KOPT-K1 (cell line): ENCODE results near the gene ELMO2.

Source experiments
- H3K27ac ChIP-seq: fragments of 200-600 bp; sonication (generic); 2 replicates; pipeline ENCODE4 v1.5.1; 2016; ENCODE audit warnings: antibody characterized with exemption, mild to moderate bottlenecking, low read depth, low read length; ENCODE audit not compliant: poor library complexity, severe bottlenecking
- H3K36me3 ChIP-seq: fragments of 200-600 bp; sonication (generic); 2 replicates; pipeline ENCODE4 v1.5.1; 2017; ENCODE audit warnings: antibody characterized with exemption, mild to moderate bottlenecking, low read length, moderate library complexity; ENCODE audit not compliant: insufficient read depth
- H3K9me3 ChIP-seq: fragments of 200-600 bp; sonication (generic); 2 replicates; pipeline ENCODE4 v1.5.1; 2017; ENCODE audit warnings: antibody characterized with exemption, low read length, mild to moderate bottlenecking; ENCODE audit not compliant: insufficient read depth, poor library complexity, severe bottlenecking

Gene ELMO2

DNA sequence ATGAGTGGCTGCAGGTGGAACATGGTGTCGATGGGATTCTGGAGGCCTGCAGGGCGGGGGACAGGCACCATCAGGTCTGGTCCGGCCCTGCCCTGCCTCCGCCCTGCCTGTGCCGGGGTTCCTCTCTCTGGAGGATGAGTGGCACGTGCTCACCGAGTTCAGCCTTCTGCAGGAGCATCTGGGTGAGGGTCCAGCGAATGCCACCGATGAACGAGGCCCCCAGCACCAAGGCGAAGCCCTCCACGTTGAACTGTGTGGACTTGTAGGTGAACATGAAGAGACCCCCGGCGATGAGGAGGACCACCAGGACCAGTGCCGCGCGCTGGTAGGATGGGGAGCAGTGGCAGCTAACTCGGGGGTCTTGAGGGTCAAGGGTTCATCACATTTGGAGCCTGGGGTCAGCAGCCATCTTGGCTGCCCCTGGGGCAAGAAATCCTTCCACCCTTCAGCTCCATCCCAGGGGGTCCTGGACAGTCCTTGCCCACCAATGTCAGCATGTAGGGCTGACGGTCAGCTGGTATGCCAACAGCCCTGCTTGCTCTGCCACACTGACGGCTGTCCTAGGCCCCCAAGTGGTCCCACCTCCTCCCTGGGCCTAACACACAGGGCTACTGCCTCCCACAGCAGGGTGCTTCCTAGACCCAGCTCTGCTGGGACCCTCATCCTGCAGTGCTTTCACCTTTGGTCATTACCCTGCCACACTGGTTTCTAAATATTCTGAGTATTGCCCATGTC, 51.3 kb downstream of the ELMO2 start:
- Histone ChIP-seq H3K9me3 (no peaks in the 10 kb centered on the region), H3K27ac (no peak overlapping the region), H3K36me3 (peaks cover 67% of the 10 kb centered on the region)

DNA sequence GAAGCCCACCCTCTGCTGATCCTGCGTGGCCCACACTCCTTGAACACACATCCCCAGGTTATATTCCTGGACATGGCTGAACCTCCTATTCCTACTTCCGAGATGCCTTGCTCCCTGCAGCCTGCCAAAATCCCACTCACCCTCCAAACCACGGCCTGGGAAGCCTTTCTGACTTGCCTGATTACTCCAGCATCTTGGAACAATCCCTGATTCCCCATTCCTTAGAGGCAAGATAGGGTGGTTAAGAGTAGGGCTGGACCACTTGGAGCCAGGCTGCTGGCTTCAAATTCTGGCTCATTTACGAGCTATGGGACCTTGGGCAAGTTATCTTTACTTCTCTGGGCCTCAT, 52.2 kb downstream of the ELMO2 start:
- Histone ChIP-seq H3K9me3 (no peaks in the 10 kb centered on the region), H3K27ac (no peak overlapping the region), H3K36me3 (peaks cover 69% of the 10 kb centered on the region)

DNA sequence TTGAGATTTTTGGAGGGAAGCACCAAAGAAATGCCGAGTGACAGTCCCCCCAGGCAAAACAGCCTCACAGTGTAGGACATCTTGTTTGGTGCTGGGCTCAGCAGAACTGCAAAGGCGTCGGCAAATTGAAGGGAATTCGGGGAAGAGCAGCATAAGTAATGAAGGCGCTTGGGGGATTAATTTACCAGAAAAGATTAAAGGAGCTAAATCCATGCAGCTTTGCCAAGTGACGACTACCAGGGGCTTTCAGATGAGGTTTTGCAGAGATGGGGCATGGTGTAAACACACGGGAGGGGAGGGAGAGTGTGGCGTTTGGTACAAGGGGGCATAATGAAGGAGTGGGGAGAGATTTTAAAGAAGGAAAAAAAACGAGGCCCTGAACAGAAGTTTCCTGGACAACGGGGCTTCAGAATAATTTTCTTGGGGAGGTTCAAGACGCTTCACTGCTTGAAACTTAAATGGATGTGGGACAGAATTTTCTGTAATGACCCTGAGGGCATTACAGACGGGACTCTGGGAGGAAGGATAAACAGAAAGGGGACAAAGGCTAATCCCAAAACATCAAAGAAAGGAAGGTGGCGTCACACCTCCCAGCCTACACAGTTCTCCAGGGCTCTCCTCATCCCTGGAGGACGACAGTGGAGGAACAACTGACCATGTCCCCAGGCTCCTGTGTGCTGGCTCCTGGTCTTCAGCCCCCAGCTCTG, 52.8 kb downstream of the ELMO2 start:
- peaks cover 64% of the 10 kb centered on the region for H3K36me3 ChIP-seq

GRCh38 chr20:46352370-46352938, 54.0 kb downstream of the ELMO2 start:
- H3K27ac ChIP-seq: no peak overlapping the region
- peaks cover 52% of the 10 kb centered on the region for H3K36me3 ChIP-seq
- H3K9me3 ChIP-seq: no peaks in the 10 kb centered on the region

More for the DNA sequence above, 52.8 kb downstream of the ELMO2 start:
- H3K9me3 ChIP-seq: no peaks in the 10 kb centered on the region
- no peak overlapping the region for H3K27ac ChIP-seq

GRCh38 chr20:46351357-46352058, 54.9 kb downstream of the ELMO2 start:
- Histone ChIP-seq H3K9me3 (no peaks in the 10 kb centered on the region), H3K36me3 (peaks cover 47% of the 10 kb centered on the region), H3K27ac (no peak overlapping the region)

GRCh38 chr20:46350986-46351267, 55.5 kb downstream of the ELMO2 start:
- Histone ChIP-seq H3K27ac (no peak overlapping the region), H3K36me3 (peaks cover 41% of the 10 kb centered on the region), H3K9me3 (no peaks in the 10 kb centered on the region)

DNA sequence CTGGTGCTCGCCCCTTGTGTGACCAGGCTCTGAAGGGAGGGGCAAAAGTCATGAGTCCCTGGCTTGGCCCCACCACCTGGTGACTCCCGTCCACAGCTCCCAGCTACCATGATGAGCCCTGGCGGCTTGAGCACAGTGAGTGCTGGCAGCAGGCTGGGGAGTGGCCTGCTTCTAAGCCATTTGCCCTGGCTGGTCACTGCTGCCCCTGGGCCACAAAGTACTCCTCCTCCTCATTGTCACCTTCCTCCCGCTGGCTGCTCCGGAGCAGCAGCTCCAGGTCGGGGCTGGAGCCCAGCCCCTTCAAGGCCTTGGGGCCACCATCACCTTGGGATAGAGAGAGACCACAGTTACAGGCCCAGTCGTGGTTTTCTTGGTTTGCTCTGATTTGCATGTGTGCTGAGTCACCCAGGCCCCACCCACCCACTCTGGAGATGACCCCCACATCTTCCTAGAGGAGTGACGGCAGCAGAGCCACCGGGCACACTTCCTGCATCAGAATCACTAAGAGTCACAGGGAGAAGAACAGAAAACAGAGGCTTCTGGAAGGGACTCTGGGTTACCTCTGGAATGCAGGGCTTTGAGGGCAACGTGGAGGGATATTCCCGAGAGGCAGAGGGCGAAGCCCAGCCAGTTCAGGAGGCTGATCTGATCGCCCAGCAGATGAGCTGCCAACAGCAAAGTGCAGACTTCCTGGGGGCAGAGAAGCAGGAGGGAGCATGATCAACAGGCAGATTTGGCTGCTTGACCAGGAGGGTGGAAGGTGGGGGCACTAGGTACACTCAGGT, 56.0 kb downstream of the ELMO2 start:
- H3K9me3 ChIP-seq: no peaks in the 10 kb centered on the region
- H3K27ac ChIP-seq: no peak overlapping the region
- H3K36me3 ChIP-seq: peaks cover 38% of the 10 kb centered on the region

DNA sequence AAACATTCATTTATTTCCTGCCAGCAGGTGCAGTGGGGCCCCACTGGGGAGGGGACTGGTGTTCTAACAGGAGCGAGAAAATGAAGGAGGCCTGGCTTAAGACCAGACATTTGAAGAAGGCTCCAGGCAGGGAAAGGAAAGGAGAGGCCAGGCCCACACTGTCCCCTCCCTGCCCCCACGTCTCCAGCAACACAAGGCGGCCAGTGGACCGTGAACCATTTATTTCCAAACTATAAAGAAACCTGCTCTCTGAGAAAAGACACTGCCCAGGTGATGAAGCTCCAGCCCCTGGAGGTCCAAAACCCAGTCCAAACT, 56.7 kb downstream of the ELMO2 start:
- no peaks in the 10 kb centered on the region for H3K9me3 ChIP-seq
- peaks cover 31% of the 10 kb centered on the region for H3K36me3 ChIP-seq
- H3K27ac ChIP-seq: no peak overlapping the region

DNA sequence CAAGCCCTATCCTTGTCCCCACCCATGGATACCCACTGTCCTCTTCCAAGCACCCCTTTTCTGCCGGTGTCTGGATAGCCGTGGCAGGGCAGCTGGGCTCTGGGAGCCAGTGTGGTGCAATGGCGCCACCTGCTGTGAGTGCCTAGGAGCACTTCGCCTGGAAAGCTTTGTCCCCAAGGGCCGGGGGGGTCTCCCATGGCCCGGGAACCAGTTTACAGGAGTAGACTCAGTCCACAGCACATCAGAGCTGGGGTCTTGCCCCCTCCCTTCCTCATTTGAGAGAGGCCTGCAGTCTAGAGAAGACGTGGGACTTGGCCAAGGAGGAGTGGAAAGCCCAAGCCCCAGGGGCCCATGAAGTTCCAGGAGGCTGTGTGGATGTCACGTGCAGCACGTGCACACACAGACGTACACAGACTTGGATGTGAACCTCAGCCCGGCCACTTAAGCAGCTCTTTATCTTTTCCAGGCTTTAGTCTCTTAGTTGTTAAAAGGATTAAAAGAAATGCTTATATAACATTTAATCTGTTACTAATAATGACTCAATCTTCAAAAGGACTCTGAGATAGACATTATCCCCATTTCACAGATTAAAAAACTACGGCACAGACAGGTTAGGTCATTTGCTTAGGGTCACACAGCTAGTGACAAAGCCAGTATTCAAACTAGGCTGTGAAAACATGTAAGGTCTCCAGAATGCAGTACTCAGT, 57.2 kb downstream of the ELMO2 start:
- no peaks in the 10 kb centered on the region for H3K9me3 ChIP-seq
- H3K36me3 ChIP-seq: peaks cover 26% of the 10 kb centered on the region
- no peak overlapping the region for H3K27ac ChIP-seq

DNA sequence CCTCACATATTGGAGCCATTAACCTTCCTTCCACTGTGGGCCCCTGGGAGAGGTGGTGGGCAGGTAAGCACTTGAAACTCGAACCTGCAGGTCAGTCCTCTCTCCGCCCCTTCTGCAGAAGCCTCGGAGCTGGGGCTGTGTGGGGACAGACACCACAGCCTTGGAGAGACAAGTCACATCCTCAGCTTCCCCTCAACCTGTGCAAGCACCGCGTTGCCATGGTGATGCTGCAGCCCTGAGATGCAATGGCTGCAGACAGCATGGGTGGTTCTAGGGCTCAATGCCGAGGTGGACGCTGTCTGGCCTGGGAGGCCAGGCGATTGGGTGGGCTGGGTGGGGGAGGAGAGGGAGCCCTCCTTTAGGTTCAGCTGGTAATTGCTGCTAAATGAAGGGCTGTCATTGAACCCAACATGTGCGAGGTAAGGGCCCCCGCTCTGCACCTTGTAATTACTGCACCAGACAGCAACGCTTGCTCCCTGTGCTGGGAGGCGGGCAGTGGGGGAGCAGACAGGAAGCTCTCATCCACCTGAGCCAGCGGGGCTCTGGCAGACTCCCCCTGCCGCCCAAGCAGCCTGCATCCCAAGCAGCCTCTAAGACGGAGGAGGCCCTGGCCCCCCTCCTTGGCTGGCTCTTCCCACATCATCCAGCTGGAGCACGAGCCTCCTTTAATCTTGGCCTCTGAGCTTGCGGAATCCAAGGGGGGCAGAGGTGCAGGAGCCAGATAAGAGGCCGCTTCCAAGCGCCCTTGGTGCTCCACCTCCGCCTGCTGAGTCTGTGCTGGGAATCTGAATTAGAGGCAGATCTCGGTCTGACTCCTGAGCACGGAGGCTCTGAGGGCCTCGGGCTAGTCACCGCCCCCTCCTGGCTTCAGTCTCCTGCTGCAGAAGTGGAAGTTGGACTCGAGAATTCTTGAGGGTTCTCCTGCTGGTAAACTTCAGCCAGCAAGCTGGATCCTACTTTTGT, 58.3 kb downstream of the ELMO2 start:
- H3K9me3 ChIP-seq: no peaks in the 10 kb centered on the region
- no peak overlapping the region for H3K27ac ChIP-seq

DNA sequence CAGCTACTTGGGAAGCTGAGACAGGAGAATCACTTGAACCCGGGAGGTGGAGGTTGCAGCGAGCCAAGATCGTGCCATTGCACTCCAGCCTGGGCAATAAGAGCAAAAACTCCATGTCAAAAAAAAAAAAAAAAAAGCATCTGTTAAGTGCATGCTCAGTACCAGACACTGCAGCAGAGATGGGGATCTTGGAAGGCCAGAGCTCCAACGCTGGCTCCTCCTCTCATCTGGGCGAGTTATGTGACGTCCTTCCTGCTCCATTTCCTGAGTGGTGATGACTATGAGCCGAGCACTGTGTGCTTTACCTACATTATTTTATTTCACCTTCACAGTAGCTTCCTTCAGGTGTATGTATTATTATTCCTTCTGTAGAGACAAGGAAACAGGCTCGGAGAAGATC, 59.6 kb downstream of the ELMO2 start:
- H3K27ac ChIP-seq: no peak overlapping the region
- H3K9me3 ChIP-seq: no peaks in the 10 kb centered on the region
- peaks cover 20% of the 10 kb centered on the region for H3K36me3 ChIP-seq

More for the DNA sequence above, 58.3 kb downstream of the ELMO2 start:
- peaks cover 24% of the 10 kb centered on the region for H3K36me3 ChIP-seq

DNA sequence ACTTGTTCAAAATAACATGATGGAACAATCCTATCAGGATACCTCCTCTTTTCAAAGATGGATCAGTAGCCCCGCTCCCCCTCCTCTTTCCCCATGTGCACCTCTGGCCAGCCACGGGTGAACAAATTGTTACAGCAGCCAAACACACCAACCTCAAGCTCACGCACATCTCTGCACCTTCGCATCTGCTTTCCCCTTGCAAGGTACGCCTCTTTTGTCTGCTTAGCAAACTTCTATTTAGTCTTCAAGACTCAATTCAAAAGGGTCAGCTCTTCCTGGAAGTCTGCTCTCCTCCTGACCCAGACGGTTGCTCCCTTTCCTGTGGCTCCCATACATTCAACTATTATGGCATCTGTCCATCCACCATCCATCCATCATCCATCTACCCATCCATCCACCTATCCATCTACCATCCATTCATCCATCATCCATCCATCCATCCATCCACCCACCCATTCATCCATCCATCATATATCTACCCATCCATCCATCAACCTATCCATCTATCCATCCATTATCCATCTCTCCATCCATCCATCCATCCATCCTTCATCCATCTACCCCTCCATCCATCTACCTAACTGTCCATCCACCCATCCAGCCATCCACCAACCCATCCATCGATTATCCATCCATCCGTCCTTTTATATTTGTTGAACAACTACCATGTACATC, 61.8 kb downstream of the ELMO2 start:
- Histone ChIP-seq H3K9me3 (no peaks in the 10 kb centered on the region), H3K36me3 (no peaks in the 10 kb centered on the region), H3K27ac (no peak overlapping the region)

- Histone ChIP-seq H3K9me3 (no peaks in the 10 kb centered on the region), H3K27ac (no peak overlapping the region), H3K36me3 (no peaks in the 10 kb centered on the region)
Observed at GRCh38 chr20:46343975-46344357, 62.4 kb downstream of the ELMO2 start.
